ENCODE results near the gene DIDO1. TPM values are rescaled to one million over a fixed set of nuclear protein-coding genes. Genes with fewer than 3 reads are reported as not detected.

Gene DIDO1
- total and polyA plus RNA-seq, 9 of the 15 experiments (the other 6 are each of a cell fraction or from before 2014, with no cell fraction given) = 4.4 to 46.8 (median 31.2) TPM

DNA sequence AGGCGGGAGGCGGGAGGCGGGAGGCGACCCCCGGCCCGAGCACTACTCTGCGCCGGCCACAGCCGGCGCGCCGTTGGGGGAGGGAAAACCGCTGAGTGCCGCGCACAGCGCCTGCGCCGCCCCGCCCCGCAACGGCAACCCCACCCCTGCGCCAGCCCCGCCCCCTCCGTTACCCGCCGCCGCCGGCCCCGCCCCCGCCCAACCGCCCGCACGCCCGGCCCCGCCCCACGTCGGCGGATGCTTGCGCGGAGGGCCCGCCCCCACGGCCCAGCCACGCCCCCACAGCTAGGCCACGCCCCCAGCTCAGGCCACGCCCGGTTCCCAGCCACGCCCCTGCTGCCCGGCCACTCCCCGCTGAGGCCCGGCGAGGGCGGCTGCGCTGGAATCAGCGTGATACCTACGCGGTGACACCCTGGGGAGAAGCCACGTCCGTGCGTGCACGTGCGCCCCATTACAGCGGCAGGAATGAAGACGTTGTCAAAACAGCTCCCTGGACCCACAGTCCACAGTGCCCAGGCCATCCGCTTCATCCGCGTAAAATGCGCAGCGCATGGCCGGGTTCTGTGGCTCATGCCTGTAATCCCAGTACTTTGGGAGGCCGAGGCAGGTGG, 64.5 kb downstream of the DIDO1 start, which contains the start of gene TCFL5 (continued):
- TF ChIP-seq TRIM28 (IDR thresholded peaks at IDR 0.05) (no peak), ATF7 (IDR thresholded peaks at IDR 0.05) (peak; percentile 76), SIRT6 (IDR thresholded peaks at IDR 0.05; ENCODE audit: low read depth, low read length) (no peak), NFE2L1 (tag; IDR thresholded peaks at IDR 0.05; ENCODE audit: borderline replicate concordance, low read depth) (no peak), EP300 (IDR thresholded peaks at IDR 0.05; ENCODE audit: low read length) (no peak), CXXC5 (CRISPR knock-in tag; IDR thresholded peaks at IDR 0.05) (peak; percentile 98), PHF21A (IDR thresholded peaks at IDR 0.05; ENCODE audit: borderline replicate concordance, low read depth) (no peak), TOE1 (IDR thresholded peaks at IDR 0.05; ENCODE audit: borderline replicate concordance) (peak; percentile 77; the same call in 1 of the 2 replicates), TOE1 (CRISPR knock-in tag; IDR thresholded peaks at IDR 0.05; ENCODE audit: borderline replicate concordance, low read depth) (no peak), ZNF589 (CRISPR knock-in tag; IDR thresholded peaks at IDR 0.05; ENCODE audit: low read depth) (0 out of 2 replicates have a peak, but pooled peaks have one; percentile 55), BMI1 (IDR thresholded peaks at IDR 0.05; ENCODE audit: low read length) (no peak)
- TF ChIP-seq, protein P1, sequence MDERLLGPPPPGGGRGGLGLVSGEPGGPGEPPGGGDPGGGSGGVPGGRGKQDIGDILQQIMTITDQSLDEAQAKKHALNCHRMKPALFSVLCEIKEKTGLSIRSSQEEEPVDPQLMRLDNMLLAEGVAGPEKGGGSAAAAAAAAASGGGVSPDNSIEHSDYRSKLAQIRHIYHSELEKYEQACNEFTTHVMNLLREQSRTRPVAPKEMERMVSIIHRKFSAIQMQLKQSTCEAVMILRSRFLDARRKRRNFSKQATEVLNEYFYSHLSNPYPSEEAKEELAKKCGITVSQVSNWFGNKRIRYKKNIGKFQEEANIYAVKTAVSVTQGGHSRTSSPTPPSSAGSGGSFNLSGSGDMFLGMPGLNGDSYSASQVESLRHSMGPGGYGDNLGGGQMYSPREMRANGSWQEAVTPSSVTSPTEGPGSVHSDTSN (CRISPR knock-in tag; IDR thresholded peaks at IDR 0.05; ENCODE audit: low read depth) = no peak
- TF ChIP-seq, protein P1 (tag; conservative IDR thresholded peaks at IDR 0.05; ENCODE audit: low read depth) = no peak
- TF ChIP-seq, protein P2, sequence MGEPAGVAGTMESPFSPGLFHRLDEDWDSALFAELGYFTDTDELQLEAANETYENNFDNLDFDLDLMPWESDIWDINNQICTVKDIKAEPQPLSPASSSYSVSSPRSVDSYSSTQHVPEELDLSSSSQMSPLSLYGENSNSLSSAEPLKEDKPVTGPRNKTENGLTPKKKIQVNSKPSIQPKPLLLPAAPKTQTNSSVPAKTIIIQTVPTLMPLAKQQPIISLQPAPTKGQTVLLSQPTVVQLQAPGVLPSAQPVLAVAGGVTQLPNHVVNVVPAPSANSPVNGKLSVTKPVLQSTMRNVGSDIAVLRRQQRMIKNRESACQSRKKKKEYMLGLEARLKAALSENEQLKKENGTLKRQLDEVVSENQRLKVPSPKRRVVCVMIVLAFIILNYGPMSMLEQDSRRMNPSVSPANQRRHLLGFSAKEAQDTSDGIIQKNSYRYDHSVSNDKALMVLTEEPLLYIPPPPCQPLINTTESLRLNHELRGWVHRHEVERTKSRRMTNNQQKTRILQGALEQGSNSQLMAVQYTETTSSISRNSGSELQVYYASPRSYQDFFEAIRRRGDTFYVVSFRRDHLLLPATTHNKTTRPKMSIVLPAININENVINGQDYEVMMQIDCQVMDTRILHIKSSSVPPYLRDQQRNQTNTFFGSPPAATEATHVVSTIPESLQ (CRISPR knock-in tag; IDR thresholded peaks at IDR 0.05) = no peak
- TF ChIP-seq, protein P3, sequence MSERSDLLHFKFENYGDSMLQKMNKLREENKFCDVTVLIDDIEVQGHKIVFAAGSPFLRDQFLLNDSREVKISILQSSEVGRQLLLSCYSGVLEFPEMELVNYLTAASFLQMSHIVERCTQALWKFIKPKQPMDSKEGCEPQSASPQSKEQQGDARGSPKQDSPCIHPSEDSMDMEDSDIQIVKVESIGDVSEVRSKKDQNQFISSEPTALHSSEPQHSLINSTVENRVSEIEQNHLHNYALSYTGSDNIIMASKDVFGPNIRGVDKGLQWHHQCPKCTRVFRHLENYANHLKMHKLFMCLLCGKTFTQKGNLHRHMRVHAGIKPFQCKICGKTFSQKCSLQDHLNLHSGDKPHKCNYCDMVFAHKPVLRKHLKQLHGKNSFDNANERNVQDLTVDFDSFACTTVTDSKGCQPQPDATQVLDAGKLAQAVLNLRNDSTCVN (CRISPR knock-in tag; IDR thresholded peaks at IDR 0.05) = 0 out of 2 replicates have a peak, but pooled peaks have one; percentile 63
- TF ChIP-seq, protein P4, sequence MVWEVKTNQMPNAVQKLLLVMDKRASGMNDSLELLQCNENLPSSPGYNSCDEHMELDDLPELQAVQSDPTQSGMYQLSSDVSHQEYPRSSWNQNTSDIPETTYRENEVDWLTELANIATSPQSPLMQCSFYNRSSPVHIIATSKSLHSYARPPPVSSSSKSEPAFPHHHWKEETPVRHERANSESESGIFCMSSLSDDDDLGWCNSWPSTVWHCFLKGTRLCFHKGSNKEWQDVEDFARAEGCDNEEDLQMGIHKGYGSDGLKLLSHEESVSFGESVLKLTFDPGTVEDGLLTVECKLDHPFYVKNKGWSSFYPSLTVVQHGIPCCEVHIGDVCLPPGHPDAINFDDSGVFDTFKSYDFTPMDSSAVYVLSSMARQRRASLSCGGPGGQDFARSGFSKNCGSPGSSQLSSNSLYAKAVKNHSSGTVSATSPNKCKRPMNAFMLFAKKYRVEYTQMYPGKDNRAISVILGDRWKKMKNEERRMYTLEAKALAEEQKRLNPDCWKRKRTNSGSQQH (CRISPR knock-in tag; IDR thresholded peaks at IDR 0.05) = no peak
- TF ChIP-seq, protein P5, sequence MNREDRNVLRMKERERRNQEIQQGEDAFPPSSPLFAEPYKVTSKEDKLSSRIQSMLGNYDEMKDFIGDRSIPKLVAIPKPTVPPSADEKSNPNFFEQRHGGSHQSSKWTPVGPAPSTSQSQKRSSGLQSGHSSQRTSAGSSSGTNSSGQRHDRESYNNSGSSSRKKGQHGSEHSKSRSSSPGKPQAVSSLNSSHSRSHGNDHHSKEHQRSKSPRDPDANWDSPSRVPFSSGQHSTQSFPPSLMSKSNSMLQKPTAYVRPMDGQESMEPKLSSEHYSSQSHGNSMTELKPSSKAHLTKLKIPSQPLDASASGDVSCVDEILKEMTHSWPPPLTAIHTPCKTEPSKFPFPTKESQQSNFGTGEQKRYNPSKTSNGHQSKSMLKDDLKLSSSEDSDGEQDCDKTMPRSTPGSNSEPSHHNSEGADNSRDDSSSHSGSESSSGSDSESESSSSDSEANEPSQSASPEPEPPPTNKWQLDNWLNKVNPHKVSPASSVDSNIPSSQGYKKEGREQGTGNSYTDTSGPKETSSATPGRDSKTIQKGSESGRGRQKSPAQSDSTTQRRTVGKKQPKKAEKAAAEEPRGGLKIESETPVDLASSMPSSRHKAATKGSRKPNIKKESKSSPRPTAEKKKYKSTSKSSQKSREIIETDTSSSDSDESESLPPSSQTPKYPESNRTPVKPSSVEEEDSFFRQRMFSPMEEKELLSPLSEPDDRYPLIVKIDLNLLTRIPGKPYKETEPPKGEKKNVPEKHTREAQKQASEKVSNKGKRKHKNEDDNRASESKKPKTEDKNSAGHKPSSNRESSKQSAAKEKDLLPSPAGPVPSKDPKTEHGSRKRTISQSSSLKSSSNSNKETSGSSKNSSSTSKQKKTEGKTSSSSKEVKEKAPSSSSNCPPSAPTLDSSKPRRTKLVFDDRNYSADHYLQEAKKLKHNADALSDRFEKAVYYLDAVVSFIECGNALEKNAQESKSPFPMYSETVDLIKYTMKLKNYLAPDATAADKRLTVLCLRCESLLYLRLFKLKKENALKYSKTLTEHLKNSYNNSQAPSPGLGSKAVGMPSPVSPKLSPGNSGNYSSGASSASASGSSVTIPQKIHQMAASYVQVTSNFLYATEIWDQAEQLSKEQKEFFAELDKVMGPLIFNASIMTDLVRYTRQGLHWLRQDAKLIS (CRISPR knock-in tag; IDR thresholded peaks at IDR 0.05) = 0 out of 2 replicates have a peak, but pooled peaks have one; percentile 48

Measured in K562 (cell line).